Measurements from ENCODE around the gene SLC13A2. TPM values are rescaled to one million over a fixed set of nuclear protein-coding genes. Genes with fewer than 3 reads are reported as not detected.

The SLC13A2 gene
- total RNA-seq, 2 donors from 2014 or later = not detected

- ATAC-seq (ENCODE audit: insufficient number of reproducible peaks, low FRiP score, low read depth) = no peak
- H3K9me3 ChIP-seq = no peaks in the 10 kb centered on the region
- TF ChIP-seq, protein P1, sequence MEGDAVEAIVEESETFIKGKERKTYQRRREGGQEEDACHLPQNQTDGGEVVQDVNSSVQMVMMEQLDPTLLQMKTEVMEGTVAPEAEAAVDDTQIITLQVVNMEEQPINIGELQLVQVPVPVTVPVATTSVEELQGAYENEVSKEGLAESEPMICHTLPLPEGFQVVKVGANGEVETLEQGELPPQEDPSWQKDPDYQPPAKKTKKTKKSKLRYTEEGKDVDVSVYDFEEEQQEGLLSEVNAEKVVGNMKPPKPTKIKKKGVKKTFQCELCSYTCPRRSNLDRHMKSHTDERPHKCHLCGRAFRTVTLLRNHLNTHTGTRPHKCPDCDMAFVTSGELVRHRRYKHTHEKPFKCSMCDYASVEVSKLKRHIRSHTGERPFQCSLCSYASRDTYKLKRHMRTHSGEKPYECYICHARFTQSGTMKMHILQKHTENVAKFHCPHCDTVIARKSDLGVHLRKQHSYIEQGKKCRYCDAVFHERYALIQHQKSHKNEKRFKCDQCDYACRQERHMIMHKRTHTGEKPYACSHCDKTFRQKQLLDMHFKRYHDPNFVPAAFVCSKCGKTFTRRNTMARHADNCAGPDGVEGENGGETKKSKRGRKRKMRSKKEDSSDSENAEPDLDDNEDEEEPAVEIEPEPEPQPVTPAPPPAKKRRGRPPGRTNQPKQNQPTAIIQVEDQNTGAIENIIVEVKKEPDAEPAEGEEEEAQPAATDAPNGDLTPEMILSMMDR (IDR thresholded peaks at IDR 0.05) = no peak
Measured at GRCh38 chr17:28524476-28525424, 51.3 kb downstream of the SLC13A2 start.

GRCh38 chr17:28526381-28526780 lies 52.9 kb downstream of the SLC13A2 start:
- H3K27me3 ChIP-seq (replicated peaks; ENCODE audit: insufficient read depth) = no peaks in the 10 kb centered on the region
- H3K9me3 ChIP-seq = no peaks in the 10 kb centered on the region
- TF ChIP-seq, protein P1 (IDR thresholded peaks at IDR 0.05) = no peak
- H3K4me3 ChIP-seq = no peak overlapping the region
- H3K4me1 ChIP-seq (ENCODE audit: control insufficient read depth in 1 of 2, low read depth in 2 of 2) = peaks cover 3 to 25% of the 10 kb centered on the region in 2 donors
- ATAC-seq (ENCODE audit: insufficient number of reproducible peaks, low FRiP score, low read depth) (no peak), DNase-seq (ENCODE audit: low spot score) (no peak)
- no peaks in the 10 kb centered on the region for H3K36me3 ChIP-seq
- no peak overlapping the region for H3K27ac ChIP-seq

More at GRCh38 chr17:28524476-28525424, 51.3 kb downstream of the SLC13A2 start:
- Histone ChIP-seq H3K4me1 (ENCODE audit: control insufficient read depth in 1 of 2, low read depth in 2 of 2) (peaks cover 3 to 25% of the 10 kb centered on the region in 2 donors), H3K27me3 (replicated peaks; ENCODE audit: insufficient read depth) (no peaks in the 10 kb centered on the region), H3K36me3 (no peaks in the 10 kb centered on the region), H3K4me3 (no peak overlapping the region), H3K27ac (peak overlapping the region in 1 of 2 donors; percentile 10)
- no peak for DNase-seq (ENCODE audit: low spot score)

- Histone ChIP-seq H3K9me3 (no peaks in the 10 kb centered on the region), H3K4me3 (no peak overlapping the region), H3K4me1 (ENCODE audit: control insufficient read depth in 1 of 2, low read depth in 2 of 2) (peaks cover 3 to 23% of the 10 kb centered on the region in 2 donors), H3K36me3 (no peaks in the 10 kb centered on the region), H3K27me3 (replicated peaks; ENCODE audit: insufficient read depth) (no peaks in the 10 kb centered on the region), H3K27ac (no peak overlapping the region)
- TF ChIP-seq, protein P1 (IDR thresholded peaks at IDR 0.05) = no peak
- no peak for DNase-seq (ENCODE audit: low spot score)
- ATAC-seq (ENCODE audit: insufficient number of reproducible peaks, low FRiP score, low read depth) = no peak
Measured at GRCh38 chr17:28527181-28527681, 53.8 kb downstream of the SLC13A2 start.

- DNase-seq (ENCODE audit: low spot score) (no peak), ATAC-seq (ENCODE audit: insufficient number of reproducible peaks, low FRiP score, low read depth) (no peak)
- TF ChIP-seq, protein P1 (IDR thresholded peaks at IDR 0.05) = no peak
- Histone ChIP-seq H3K9me3 (no peaks in the 10 kb centered on the region), H3K4me3 (no peak overlapping the region), H3K36me3 (no peaks in the 10 kb centered on the region), H3K27me3 (replicated peaks; ENCODE audit: insufficient read depth) (no peaks in the 10 kb centered on the region), H3K27ac (no peak overlapping the region), H3K4me1 (ENCODE audit: control insufficient read depth in 1 of 2, low read depth in 2 of 2) (peaks cover 3 to 17% of the 10 kb centered on the region in 2 donors)
Measured at GRCh38 chr17:28527859-28528258, 54.4 kb downstream of the SLC13A2 start.

DNA sequence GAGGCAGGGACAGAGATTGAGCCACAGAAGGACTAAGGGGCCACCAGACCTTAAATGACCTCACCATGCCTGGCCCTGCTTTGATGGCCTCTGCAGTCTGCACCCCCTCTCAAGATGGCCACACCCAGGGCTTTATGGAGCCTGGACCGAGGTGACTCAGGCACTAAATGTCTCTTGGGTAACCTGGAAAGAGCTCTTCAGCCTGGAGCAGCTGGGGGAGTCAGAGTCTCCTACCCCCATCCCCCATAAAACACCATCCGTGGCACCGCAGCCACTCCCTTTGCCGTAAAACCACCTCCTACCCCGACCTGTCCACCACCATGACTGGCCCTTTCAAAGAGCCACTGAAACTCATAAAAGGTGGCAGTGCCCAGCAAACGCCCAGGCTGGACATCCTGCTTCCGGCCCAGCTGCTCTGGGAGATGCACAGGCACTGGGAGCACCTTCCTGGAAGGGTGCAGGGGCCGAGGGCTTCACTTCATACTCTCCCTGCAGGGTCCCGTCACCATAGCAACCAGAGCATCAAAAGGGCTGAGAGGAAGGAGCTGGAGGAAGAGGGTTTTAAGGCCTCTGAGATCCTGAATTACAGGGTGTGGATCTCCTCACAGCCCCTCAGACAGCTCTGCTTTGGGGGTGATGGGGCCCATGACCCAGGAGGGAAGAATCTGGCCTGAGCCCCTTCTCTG lies 55.0 kb downstream of the SLC13A2 start:
- TF ChIP-seq, protein P1 (IDR thresholded peaks at IDR 0.05) = no peak
- H3K27ac ChIP-seq = no peak overlapping the region
- H3K36me3 ChIP-seq = no peaks in the 10 kb centered on the region
- no peaks in the 10 kb centered on the region for H3K27me3 ChIP-seq (replicated peaks; ENCODE audit: insufficient read depth)
- H3K9me3 ChIP-seq = no peaks in the 10 kb centered on the region
- DNase-seq (ENCODE audit: low spot score) (no peak), ATAC-seq (ENCODE audit: insufficient number of reproducible peaks, low FRiP score, low read depth) (no peak)
- no peak overlapping the region for H3K4me3 ChIP-seq
- peaks cover 3 to 15% of the 10 kb centered on the region in 2 donors for H3K4me1 ChIP-seq (ENCODE audit: control insufficient read depth in 1 of 2, low read depth in 2 of 2)
